Hindlimb muscle (tissue), 1 donor: ENCODE measurements around the gene PNMA8C. TPM values are rescaled to one million over a fixed set of nuclear protein-coding genes. Genes with fewer than 3 reads are reported as not detected.
A peak's percentile ranks its signal among the peaks of the same experiment; 100 is the strongest.
"Not testable (repeated sequence)": the region's sequence is repeated elsewhere in the genome, so short reads cannot be mapped to it uniquely, and the experiment has no call there.

Experiments used
- DNase-seq: peaks from one replicate; pipeline ENCODE4 v3.0.0-alpha.2; 2013
- polyA plus RNA-seq: library from polyadenylated mRNA; unstranded; fragments of 120-200 nt; gene quantifications from one replicate; pipeline ENCODE4 v1.2.1, GENCODE V29; 2013; ENCODE audit not compliant: insufficient read length

PNMA8C gene
- polyA plus RNA-seq, 1 donor, result 0.45 TPM

- no peak for DNase-seq
These were observed 17.4 kb downstream of the PNMA8C start for GRCh38 chr19:46411088-46411924.

GRCh38 chr19:46410205-46411087 lies 18.3 kb downstream of the PNMA8C start:
- DNase-seq, result no peak

- no peak for DNase-seq
These were observed 19.5 kb downstream of the PNMA8C start for GRCh38 chr19:46409191-46409590.

DNA sequence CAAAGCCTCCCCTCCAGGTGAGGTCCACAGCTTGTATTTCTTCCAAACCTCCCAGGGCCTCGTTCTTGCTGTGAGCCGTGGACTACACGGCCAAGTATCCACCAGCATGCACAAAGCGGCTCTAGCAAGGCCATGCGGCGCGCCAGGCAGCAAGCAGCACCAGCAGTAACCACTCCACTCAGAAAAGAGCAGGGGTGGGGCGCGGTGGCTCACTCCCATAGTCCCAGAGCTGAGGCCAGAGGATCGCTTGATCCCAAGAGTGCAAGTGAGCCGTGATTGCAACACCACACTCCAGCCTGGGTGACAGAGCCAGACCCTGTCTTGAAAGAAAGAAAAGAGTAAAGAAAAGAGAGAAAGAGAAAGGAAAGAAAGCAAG lies 20.1 kb downstream of the PNMA8C start:
- DNase-seq, result no peak

- DNase-seq, result no peak
These were observed 20.7 kb downstream of the PNMA8C start for GRCh38 chr19:46407856-46408663.

DNA sequence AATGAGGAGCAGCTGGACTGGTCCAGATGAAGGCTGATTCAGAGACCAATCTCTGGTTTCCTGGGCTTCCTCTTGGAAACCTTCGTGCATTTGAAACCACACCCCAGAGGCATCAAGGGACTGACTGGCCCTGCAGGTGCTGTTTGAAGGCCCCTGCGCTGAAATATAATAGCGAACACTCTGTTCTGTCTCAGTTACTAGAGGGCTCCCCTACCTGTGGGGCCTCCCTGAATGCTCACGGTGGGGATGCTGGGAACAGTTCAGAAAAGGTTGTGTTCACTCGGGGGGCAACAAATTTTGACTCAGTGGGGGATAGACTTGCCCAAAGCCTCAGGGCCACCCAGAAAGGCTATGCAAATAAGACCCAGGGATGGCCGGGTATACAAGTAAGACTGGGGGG lies 21.8 kb downstream of the PNMA8C start:
- DNase-seq, result no peak

GRCh38 chr19:46404753-46405468 lies 23.8 kb downstream of the PNMA8C start:
- DNase-seq, result peak; percentile 77

- peak; percentile 77 for DNase-seq
These were observed 24.5 kb downstream of the PNMA8C start for GRCh38 chr19:46404055-46404752.

DNA sequence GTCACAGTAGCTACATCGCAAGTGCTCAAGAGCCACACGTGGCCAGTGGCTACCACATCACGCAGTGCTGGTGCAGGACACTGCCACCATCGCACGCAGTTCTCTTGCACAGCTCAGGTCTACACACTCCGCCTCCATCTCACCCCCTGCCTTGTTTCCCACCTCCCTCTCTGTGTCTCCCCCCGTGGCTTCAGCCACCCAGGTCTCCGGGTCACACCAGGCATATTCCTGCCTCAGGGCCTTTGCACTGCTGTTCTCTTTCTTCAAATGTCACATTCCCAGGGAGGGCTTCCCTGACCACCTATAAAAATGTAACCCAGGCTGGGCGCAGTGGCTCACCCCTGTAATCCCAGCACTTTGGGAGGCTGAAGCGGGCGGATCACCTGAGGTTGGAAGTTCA lies 26.0 kb downstream of the PNMA8C start:
- no peak for DNase-seq

DNA sequence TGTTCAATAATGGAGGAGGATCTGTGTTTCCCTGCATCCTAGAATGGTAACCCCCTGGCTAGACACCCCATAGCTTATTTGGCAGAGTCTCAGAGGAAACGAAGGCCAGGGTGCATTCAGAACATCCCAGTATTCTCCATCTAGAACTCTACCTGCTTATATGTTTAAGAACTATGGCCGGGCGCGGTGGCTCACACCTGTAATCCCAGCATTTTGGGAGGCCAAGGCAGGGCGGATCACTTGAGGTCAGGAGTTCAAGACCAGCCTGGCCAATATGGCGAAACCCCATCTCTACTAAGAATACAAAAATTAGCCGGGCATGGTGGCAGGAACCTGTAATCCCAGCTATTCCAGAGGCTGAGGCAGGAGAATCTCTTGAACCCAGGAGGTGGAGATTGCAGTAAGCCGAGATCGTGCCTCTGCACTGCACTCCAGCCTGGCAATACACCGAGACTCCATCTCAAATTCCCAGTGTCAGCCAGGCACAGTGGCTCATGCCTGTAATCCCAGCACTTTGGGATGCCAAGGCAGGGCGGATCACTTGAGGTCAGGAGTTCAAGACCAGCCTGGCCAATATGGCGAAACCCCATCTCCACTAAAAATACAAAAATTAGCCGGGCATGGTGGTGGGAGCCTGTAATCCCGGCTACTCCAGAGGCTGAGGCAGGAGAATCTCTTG lies 30.8 kb downstream of the PNMA8C start:
- not testable (repeated sequence) for DNase-seq

DNA sequence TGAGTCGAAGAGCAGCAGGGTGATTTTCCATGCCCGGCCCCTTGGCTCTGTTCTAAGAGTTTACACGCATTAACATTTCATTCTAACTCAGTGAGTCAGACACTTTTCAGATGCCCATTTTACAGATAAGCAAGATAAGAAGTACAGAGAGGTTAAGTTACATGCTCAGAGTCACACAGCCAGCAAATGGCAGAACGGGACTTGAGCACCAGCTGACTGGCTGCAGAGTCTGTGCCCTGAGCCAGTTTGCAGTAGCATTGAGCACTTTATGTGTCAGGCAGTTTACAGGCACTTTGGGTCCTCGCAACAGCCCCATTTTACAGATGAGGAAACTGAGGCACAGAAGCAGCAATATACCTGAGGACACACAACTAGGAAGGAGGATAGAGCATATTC lies 34.3 kb downstream of the PNMA8C start:
- DNase-seq, result no peak

DNA sequence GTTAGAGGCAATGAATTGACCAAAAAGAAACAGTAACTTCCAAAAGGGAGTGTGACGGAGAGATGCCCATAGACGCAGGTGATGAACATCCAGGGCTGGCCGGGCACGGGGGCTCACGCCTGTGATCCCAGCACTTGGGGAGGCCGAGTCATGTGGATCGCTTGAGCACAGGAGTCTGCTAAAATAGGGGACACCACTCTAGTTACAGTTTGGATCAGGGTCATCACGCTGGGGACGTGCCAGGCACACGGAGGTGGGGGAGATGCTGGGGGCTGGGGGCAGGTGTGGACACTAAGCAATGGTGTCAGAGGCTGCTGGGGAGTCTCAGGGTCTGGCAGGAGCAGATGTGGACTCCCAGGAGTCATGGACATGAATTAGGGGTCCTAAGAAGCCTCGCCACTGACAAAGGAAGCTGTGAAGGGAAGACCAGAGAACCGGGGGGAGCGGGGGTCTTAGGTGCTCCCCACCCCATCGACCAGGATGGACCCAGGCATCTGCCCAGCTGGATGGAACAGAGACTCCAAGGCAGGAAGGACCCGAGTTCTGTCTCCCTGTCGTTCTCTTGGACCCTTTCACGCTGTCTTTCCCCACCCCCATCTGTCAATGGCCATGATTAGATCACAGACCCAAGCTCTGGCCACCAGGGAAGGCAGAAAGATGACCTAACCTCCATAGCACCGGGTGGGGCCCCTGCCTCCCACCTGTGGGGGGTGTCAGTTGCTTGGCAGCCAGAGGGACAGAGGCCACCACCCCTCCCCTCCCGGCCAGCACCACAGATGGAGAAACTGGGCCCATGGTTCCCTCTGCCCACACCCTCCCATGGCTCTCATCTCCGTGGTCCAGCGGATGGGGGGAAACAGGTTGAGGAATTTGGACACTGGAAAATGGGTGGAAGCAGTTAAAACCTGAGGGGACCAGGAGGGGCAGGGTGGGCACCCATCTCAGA lies 35.0 kb downstream of the PNMA8C start:
- no peak for DNase-seq

DNA sequence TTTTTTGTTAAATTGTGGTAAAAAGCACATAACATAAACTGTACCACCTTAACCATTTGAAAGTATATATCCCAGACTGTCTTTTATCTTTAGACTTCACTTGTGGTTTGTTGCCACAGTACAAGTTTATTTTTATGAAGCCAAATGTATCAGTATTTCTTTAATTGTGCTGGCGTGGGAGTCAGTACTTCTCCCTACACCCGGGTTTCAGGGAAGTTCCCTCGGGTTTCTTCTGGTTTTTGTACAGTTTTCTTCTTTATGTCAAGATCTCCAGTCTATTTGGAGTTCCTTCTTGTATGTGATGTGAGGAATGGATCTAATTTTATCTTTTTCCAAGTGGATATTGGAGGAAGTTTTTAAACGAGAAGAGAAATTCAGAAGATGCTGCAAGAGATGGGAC lies 35.9 kb downstream of the PNMA8C start:
- no peak for DNase-seq

- DNase-seq, result no peak
These were observed 36.4 kb downstream of the PNMA8C start for GRCh38 chr19:46392252-46392801.

GRCh38 chr19:46391296-46392251 lies 37.2 kb downstream of the PNMA8C start:
- DNase-seq, result no peak

- DNase-seq, result no peak
These were observed 37.9 kb downstream of the PNMA8C start for GRCh38 chr19:46390866-46391265.

DNA sequence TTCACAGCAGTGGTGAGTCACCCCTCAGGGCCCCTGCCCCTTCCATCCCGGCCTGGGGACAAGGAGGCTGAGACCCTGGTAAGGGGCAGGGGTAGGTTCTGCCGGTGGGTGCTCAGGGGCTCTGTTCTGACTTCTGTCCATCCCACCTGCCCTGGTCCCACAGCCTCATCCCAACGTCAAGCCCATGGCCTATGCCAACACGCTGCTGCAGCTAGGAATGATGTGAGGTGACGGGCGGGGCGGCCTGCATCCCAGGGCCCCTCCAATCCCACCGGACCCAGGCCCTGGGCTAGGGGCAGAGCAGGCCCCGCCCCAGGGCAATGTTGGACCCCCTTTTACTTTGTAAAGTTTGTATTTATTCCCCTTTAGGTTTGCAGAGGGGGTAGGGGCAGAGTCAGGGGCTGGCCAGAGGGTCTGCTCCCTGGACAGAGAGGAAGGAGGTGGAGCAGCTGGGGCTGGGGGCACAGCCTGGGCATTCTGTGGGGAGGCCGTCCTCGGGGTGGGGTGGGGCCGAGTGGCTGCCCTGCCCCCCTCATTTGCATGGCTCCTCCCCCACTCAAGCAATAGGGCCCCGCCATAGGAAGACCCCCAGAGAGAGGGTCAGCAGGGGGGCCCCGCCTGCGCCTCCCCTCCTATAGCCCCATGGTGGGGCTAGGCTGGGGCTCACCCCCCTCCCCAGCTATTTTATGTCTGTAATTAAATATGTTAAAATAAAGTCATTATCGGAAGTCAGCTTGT lies 38.4 kb downstream of the PNMA8C start:
- no peak for DNase-seq
